Neural crest cell (in vitro differentiated cells): Measurements from ENCODE around the gene ANK3. TPM values are rescaled to one million over a fixed set of nuclear protein-coding genes. Genes with fewer than 3 reads are reported as not detected.

Experiments
- DNase-seq: peaks from one replicate; pipeline ENCODE4 v3.0.0; 2021; ENCODE audit warnings: low read depth, mixed read lengths, low spot score
- H3K27ac Mint-ChIP-seq: one replicate; pipeline ENCODE4 v1.8.0; 2021; ENCODE audit warnings: mild to moderate bottlenecking, mixed read lengths; ENCODE audit not compliant: unreplicated experiment
- H3K27me3 Mint-ChIP-seq: 2 replicates; pipeline ENCODE4 v1.8.0; 2021; ENCODE audit warnings: low read depth, mild to moderate bottlenecking, mixed read lengths
- H3K36me3 Mint-ChIP-seq: 2 replicates; pipeline ENCODE4 v1.8.0; 2021; ENCODE audit warnings: low read depth, mild to moderate bottlenecking, mixed read lengths
- H3K4me1 Mint-ChIP-seq: 2 replicates; pipeline ENCODE4 v1.8.0; 2021; ENCODE audit warnings: mixed read lengths
- H3K4me3 Mint-ChIP-seq: one replicate; pipeline ENCODE4 v1.8.0; 2021; ENCODE audit warnings: mild to moderate bottlenecking, mixed read lengths
- H3K9me3 Mint-ChIP-seq: 2 replicates; pipeline ENCODE4 v1.8.0; 2021; ENCODE audit warnings: mixed read lengths
- total RNA-seq: library from RNA; stranded (reverse); gene quantifications from 2 replicates; pipeline ENCODE4 v1.2.1, GENCODE V29; 2021
- TF ChIP-seq, protein P1 (sequence below): fragments of 200-600 bp; sonication (generic); conservative IDR thresholded peaks from 2 replicates; pipeline ENCODE4 v1.5.0; 2021; ENCODE audit warnings: antibody characterized with exemption, mild to moderate bottlenecking

The ANK3 gene
- total RNA-seq, 1 donor from 2014 or later, result 45.2 TPM

DNA sequence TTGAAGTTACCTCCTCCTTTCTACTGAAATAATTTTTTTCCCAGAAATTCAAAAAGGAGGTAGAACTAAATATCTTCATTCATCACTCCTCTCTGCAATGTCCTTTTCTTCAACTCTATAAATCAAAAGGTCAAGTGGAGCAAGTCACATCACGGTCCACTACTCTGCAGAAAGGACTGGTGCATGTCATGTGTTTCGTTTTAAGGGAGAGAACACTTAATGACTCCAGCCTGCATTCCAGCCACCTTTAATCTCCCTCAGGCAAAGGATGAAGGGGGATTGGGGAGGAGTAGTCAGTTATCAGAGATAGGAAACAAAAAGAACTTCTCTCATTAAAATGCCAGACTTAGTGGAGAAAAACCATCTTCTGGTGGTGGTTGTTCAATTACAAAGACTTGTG, 78.9 kb downstream of the ANK3 start:
- no peak for DNase-seq
- no peaks in the 10 kb centered on the region for H3K4me1 Mint-ChIP-seq
- H3K36me3 Mint-ChIP-seq, result no peaks in the 10 kb centered on the region
- no peaks in the 10 kb centered on the region for H3K9me3 Mint-ChIP-seq
- TF ChIP-seq, protein P1, sequence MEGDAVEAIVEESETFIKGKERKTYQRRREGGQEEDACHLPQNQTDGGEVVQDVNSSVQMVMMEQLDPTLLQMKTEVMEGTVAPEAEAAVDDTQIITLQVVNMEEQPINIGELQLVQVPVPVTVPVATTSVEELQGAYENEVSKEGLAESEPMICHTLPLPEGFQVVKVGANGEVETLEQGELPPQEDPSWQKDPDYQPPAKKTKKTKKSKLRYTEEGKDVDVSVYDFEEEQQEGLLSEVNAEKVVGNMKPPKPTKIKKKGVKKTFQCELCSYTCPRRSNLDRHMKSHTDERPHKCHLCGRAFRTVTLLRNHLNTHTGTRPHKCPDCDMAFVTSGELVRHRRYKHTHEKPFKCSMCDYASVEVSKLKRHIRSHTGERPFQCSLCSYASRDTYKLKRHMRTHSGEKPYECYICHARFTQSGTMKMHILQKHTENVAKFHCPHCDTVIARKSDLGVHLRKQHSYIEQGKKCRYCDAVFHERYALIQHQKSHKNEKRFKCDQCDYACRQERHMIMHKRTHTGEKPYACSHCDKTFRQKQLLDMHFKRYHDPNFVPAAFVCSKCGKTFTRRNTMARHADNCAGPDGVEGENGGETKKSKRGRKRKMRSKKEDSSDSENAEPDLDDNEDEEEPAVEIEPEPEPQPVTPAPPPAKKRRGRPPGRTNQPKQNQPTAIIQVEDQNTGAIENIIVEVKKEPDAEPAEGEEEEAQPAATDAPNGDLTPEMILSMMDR, result no peak
- no peak overlapping the region for H3K4me3 Mint-ChIP-seq
- H3K27me3 Mint-ChIP-seq, result no peaks in the 10 kb centered on the region
- no peak overlapping the region for H3K27ac Mint-ChIP-seq

- TF ChIP-seq, protein P1, result no peak
- H3K36me3 Mint-ChIP-seq, result no peaks in the 10 kb centered on the region
- no peaks in the 10 kb centered on the region for H3K9me3 Mint-ChIP-seq
- DNase-seq, result no peak
- H3K27me3 Mint-ChIP-seq, result no peaks in the 10 kb centered on the region
- no peak overlapping the region for H3K27ac Mint-ChIP-seq
- H3K4me1 Mint-ChIP-seq, result no peaks in the 10 kb centered on the region
- H3K4me3 Mint-ChIP-seq, result no peak overlapping the region
Observed at GRCh38 chr10:60309891-60310290, 79.8 kb downstream of the ANK3 start.

DNA sequence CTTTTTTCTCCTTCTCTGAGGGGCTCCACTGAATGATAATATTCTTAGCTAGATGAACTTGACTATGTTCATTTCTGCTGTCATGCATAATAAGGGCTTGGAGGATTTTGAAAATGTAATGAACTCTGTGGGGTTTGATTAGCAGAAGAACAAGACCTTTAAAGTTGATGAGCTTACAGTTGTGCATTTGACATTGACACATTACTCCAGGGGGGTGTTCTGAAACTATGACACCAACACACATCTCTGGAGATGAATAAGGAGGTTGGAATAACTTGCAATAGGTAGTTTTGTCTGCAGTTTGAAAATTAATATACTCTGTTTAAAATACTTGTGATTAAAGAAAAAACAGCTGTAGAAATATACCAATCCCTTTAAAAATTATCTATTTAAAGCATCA, 80.3 kb downstream of the ANK3 start:
- no peaks in the 10 kb centered on the region for H3K4me1 Mint-ChIP-seq

DNA sequence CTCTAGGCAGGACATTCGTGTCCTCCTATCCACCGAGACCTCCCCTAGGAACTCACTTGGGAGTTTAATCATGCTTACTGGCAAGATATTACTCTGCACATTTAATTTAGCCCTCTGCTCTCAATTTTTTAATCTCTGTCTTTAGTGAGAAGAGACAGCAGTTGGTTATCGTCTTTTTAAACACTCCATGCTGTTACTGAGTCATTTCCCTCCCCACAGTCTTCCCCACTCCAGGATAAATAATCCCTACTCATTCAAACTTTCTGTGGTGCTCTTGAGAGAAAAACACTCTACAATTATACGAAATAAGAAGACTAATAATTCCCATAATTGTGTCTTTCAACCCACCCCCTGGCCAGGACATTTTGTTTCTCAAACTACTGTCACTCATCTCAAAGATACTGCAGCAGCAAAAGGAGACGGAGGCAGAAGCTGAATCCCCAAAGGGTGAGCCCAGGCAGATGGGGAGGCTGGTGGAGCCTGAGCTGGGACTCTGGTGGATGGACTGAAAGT, 84.2 kb downstream of the ANK3 start:
- TF ChIP-seq, protein P1, result no peak
- Mint-ChIP-seq H3K4me1 (peaks cover 5% of the 10 kb centered on the region), H3K27ac (no peak overlapping the region), H3K9me3 (no peaks in the 10 kb centered on the region), H3K36me3 (no peaks in the 10 kb centered on the region), H3K27me3 (no peaks in the 10 kb centered on the region), H3K4me3 (no peak overlapping the region)
- DNase-seq, result no peak

More for the DNA sequence above, 80.3 kb downstream of the ANK3 start:
- H3K27ac Mint-ChIP-seq, result no peak overlapping the region
- no peak for DNase-seq
- TF ChIP-seq, protein P1, result no peak
- H3K9me3 Mint-ChIP-seq, result no peaks in the 10 kb centered on the region
- no peak overlapping the region for H3K4me3 Mint-ChIP-seq
- H3K36me3 Mint-ChIP-seq, result no peaks in the 10 kb centered on the region
- no peaks in the 10 kb centered on the region for H3K27me3 Mint-ChIP-seq

DNA sequence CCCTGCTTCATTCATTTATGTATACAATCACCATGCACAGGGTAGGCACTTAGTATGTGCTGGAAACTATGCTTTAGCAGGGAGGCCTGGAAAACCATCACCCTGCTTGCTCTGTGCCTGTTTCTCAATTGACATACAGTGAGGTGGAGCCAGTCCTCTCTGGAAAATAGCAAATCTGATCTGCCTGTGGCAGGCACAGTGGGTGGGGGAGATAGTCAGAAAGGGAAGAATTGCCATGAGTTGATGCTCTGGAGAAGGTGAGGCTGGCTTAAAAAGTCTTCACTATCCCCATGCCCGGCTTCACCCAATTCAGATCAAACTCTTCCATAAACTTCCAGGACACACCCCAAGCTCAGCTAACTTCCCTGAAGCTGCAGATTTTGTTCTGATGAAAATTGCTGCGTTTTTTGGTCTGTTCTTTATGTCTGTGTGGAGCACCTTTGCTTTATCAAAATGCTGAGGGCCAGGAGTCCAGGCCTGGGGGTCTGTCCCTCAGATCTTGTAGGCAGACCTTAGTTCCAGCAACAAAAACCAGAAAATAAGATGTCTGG, 84.8 kb downstream of the ANK3 start:
- H3K4me3 Mint-ChIP-seq, result no peak overlapping the region
- no peak overlapping the region for H3K27ac Mint-ChIP-seq

More for the DNA sequence above, 84.8 kb downstream of the ANK3 start:
- Mint-ChIP-seq H3K36me3 (no peaks in the 10 kb centered on the region), H3K27me3 (no peaks in the 10 kb centered on the region), H3K9me3 (no peaks in the 10 kb centered on the region), H3K4me1 (peaks cover 9% of the 10 kb centered on the region)
- no peak for DNase-seq
- TF ChIP-seq, protein P1, result no peak
